ENCODE measurements around the gene BROX. TPM values are rescaled to one million over a fixed set of nuclear protein-coding genes. Genes with fewer than 3 reads are reported as not detected.

Gene BROX
- polyA plus RNA-seq, 1 of the 3 experiments (the other 2 are of a cell fraction), result 3.8 TPM

- Histone ChIP-seq H3K27me3 (ENCODE audit: insufficient read depth) (no peaks in the 10 kb centered on the region), H3K4me2 (no peak overlapping the region), H2AFZ (ENCODE audit: low read depth) (no peak overlapping the region), H3K4me1 (ENCODE audit: control insufficient read depth in 1 of 2, insufficient read depth in 2 of 2, low read depth in 1 of 2, low read length in 1 of 2) (peaks cover 0 to 7% of the 10 kb centered on the region in 2 experiments; a peak in 2 of 4 replicates), H3K27ac (ENCODE audit: low read depth in 2 of 2, low read length in 1 of 2) (no peak overlapping the region), H3F3A (replicated peaks; ENCODE audit: insufficient read depth) (peaks cover 12% of the 10 kb centered on the region), H3K79me2 (ENCODE audit: insufficient read depth) (peaks cover 42% of the 10 kb centered on the region), H3K9ac (no peak overlapping the region), H3K36me3 (replicated peaks in 1 of 2; ENCODE audit: control insufficient read depth in 1 of 2, insufficient read depth in 2 of 2, low read length in 1 of 2) (peaks cover 36 to 58% of the 10 kb centered on the region in 2 experiments), H4K20me1 (ENCODE audit: insufficient read depth) (no peaks in the 10 kb centered on the region), H3K4me3 (ENCODE audit: low read depth in 2 of 2, low read length in 1 of 2) (no peak overlapping the region), H3K9me3 (no peaks in the 10 kb centered on the region), H3K9me2 (no peaks in the 10 kb centered on the region)
- DNase-seq, result no peak
- ChIA-PET POLR2A (no interaction called here), CTCF (interaction anchor here (1.2 kb wide), 1 partner anchor 9 kb away, joined by 3 read pairs; no protein-coding TSS in a partner anchor)
- 90% methylated on average over 5 of the region's 5 CpGs for WGBS (ENCODE audit: low lambda C conversion rate)
- TF ChIP-seq TCF12 (IDR thresholded peaks at IDR 0.05) (no peak), RCOR1 (IDR thresholded peaks at IDR 0.05; ENCODE audit: low read length) (no peak), FOXJ3 (CRISPR knock-in tag; IDR thresholded peaks at IDR 0.05) (no peak), FOXM1 (IDR thresholded peaks at IDR 0.05; ENCODE audit: low read depth) (no peak)
- TF ChIP-seq, protein P1, sequence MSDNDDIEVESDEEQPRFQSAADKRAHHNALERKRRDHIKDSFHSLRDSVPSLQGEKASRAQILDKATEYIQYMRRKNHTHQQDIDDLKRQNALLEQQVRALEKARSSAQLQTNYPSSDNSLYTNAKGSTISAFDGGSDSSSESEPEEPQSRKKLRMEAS (IDR thresholded peaks at IDR 0.05; ENCODE audit: low read depth), result no peak
- TF ChIP-seq, protein P2, sequence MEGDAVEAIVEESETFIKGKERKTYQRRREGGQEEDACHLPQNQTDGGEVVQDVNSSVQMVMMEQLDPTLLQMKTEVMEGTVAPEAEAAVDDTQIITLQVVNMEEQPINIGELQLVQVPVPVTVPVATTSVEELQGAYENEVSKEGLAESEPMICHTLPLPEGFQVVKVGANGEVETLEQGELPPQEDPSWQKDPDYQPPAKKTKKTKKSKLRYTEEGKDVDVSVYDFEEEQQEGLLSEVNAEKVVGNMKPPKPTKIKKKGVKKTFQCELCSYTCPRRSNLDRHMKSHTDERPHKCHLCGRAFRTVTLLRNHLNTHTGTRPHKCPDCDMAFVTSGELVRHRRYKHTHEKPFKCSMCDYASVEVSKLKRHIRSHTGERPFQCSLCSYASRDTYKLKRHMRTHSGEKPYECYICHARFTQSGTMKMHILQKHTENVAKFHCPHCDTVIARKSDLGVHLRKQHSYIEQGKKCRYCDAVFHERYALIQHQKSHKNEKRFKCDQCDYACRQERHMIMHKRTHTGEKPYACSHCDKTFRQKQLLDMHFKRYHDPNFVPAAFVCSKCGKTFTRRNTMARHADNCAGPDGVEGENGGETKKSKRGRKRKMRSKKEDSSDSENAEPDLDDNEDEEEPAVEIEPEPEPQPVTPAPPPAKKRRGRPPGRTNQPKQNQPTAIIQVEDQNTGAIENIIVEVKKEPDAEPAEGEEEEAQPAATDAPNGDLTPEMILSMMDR (IDR thresholded peaks at IDR 0.05), result no peak
Measured at GRCh38 chr1:222694927-222695326, 17.4 kb upstream of the BROX start.

- Histone ChIP-seq H4K20me1 (ENCODE audit: insufficient read depth) (no peaks in the 10 kb centered on the region), H3K4me3 (ENCODE audit: low read depth in 2 of 2, low read length in 1 of 2) (no peak overlapping the region), H3K4me1 (ENCODE audit: control insufficient read depth in 1 of 2, insufficient read depth in 2 of 2, low read depth in 1 of 2, low read length in 1 of 2) (peaks cover 0 to 7% of the 10 kb centered on the region in 2 experiments; a peak in 2 of 4 replicates), H3K79me2 (ENCODE audit: insufficient read depth) (peaks cover 53% of the 10 kb centered on the region), H3K9ac (no peak overlapping the region), H3K27me3 (ENCODE audit: insufficient read depth) (no peaks in the 10 kb centered on the region), H3K9me3 (no peaks in the 10 kb centered on the region), H2AFZ (ENCODE audit: low read depth) (no peak overlapping the region), H3K4me2 (no peak overlapping the region), H3K36me3 (replicated peaks in 1 of 2; ENCODE audit: control insufficient read depth in 1 of 2, insufficient read depth in 2 of 2, low read length in 1 of 2) (peaks cover 31 to 61% of the 10 kb centered on the region in 2 experiments), H3F3A (replicated peaks; ENCODE audit: insufficient read depth) (peaks cover 9% of the 10 kb centered on the region), H3K27ac (ENCODE audit: low read depth in 2 of 2, low read length in 1 of 2) (no peak overlapping the region), H3K9me2 (no peaks in the 10 kb centered on the region)
- POLR2A ChIA-PET, result no interaction called here
- CTCF ChIA-PET, result interaction anchor here (1.6 kb wide), 1 partner anchor 13 kb away, joined by 3 read pairs; no protein-coding TSS in a partner anchor
- TF ChIP-seq RXRA (IDR thresholded peaks at IDR 0.05; ENCODE audit: borderline replicate concordance, low read depth) (no peak), TAF1 (IDR thresholded peaks at IDR 0.05; ENCODE audit: borderline replicate concordance, low read depth, low read length) (no peak), EZH2phosphoT487 (IDR thresholded peaks at IDR 0.05; ENCODE audit: borderline replicate concordance, low read depth) (no peak), NRF1 (IDR thresholded peaks at IDR 0.05; ENCODE audit: low read depth, low read length) (no peak), RFX5 (IDR thresholded peaks at IDR 0.05; ENCODE audit: low read length) (no peak), MEF2A (IDR thresholded peaks at IDR 0.05; ENCODE audit: borderline replicate concordance, low read depth) (no peak)
- TF ChIP-seq, protein P3, sequence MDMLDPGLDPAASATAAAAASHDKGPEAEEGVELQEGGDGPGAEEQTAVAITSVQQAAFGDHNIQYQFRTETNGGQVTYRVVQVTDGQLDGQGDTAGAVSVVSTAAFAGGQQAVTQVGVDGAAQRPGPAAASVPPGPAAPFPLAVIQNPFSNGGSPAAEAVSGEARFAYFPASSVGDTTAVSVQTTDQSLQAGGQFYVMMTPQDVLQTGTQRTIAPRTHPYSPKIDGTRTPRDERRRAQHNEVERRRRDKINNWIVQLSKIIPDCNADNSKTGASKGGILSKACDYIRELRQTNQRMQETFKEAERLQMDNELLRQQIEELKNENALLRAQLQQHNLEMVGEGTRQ (IDR thresholded peaks at IDR 0.05; ENCODE audit: borderline replicate concordance, low read depth, low read length), result no peak
- TF ChIP-seq, protein P2 (IDR thresholded peaks at IDR 0.05), result no peak
- TF ChIP-seq, protein P1 (IDR thresholded peaks at IDR 0.05; ENCODE audit: low read depth), result no peak
- no peak for DNase-seq
- WGBS (ENCODE audit: low lambda C conversion rate), result 96% methylated on average over 8 of the region's 8 CpGs
Measured at GRCh38 chr1:222696741-222697140, 15.6 kb upstream of the BROX start.

Measured in SK-N-SH (cell line).